Muscle of leg (tissue), 11 donors: ENCODE measurements around the gene LZTS3. TPM values are rescaled to one million over a fixed set of nuclear protein-coding genes. Genes with fewer than 3 reads are reported as not detected.

Source experiments
- DNase-seq: peaks from one replicate; pipeline ENCODE4 v3.0.0; 2013
- H3K27ac ChIP-seq: one replicate; pipeline ENCODE4 v1.5.1; 2013; ENCODE audit warnings: mild to moderate bottlenecking, low read length, control low read depth
- H3K27me3 ChIP-seq: one replicate; pipeline ENCODE4 v1.6.1; 2013; ENCODE audit warnings: low read length; ENCODE audit not compliant: control insufficient read depth, insufficient read depth
- H3K36me3 ChIP-seq: one replicate; pipeline ENCODE4 v1.6.1; 2013; ENCODE audit warnings: low read length; ENCODE audit not compliant: control insufficient read depth, insufficient read depth
- H3K4me1 ChIP-seq: one replicate; pipeline ENCODE4 v1.6.1; 2013; ENCODE audit warnings: low read length; ENCODE audit not compliant: control insufficient read depth, insufficient read depth
- H3K4me3 ChIP-seq: one replicate; pipeline ENCODE4 v1.5.1; 2013; ENCODE audit warnings: low read length, control low read depth
- H3K9me3 ChIP-seq: replicated peaks from 2 replicates; pipeline ENCODE4 v1.6.1; 2013; ENCODE audit warnings: low read depth, low read length; ENCODE audit not compliant: control insufficient read depth
- WGBS: methylation state at CpG from one replicate; pipeline ENCODE4 v1.1.5; 2013; ENCODE audit warnings: missing lambda C conversion rate; ENCODE audit not compliant: insufficient coverage; 5-methylcytosine and 5-hydroxymethylcytosine counted together
- polyA plus RNA-seq, 8 donors: library from polyadenylated mRNA; unstranded; fragments of 120-200 nt; gene quantifications; one replicate each; pipeline versions ENCODE4 v1.2.1 to v1.2.3, GENCODE V29; 2013; ENCODE audit warnings: inconsistent platforms in 1 of 8, low replicate concordance in 1 of 8; ENCODE audit not compliant: insufficient read length in 8 of 8, insufficient read depth in 1 of 8
- total RNA-seq: library from RNA; stranded (reverse); fragments of 120-200 nt; gene quantifications from one replicate; pipeline ENCODE4 v1.2.4, GENCODE V29; 2013

Gene LZTS3
- total and polyA plus RNA-seq, 9 donors = 2.2 to 4.3 (median 3.4) TPM

GRCh38 chr20:3167738-3168078 lies 5.6 kb downstream of the LZTS3 start:
- no peaks in the 10 kb centered on the region for H3K36me3 ChIP-seq
- H3K27ac ChIP-seq = no peak overlapping the region
- H3K9me3 ChIP-seq = no peaks in the 10 kb centered on the region
- H3K27me3 ChIP-seq = peaks cover 39% of the 10 kb centered on the region
- 37% methylated on average over 25 of the region's 25 CpGs for WGBS
- peaks cover 23% of the 10 kb centered on the region for H3K4me1 ChIP-seq
- DNase-seq = no peak
- H3K4me3 ChIP-seq = no peak overlapping the region

- H3K36me3 ChIP-seq = no peaks in the 10 kb centered on the region
- no peak overlapping the region for H3K27ac ChIP-seq
- H3K4me1 ChIP-seq = peaks cover 24% of the 10 kb centered on the region
- peaks cover 31% of the 10 kb centered on the region for H3K27me3 ChIP-seq
- DNase-seq = no peak
- WGBS = 87% methylated on average over 5 of the region's 16 CpGs
- no peaks in the 10 kb centered on the region for H3K9me3 ChIP-seq
- no peak overlapping the region for H3K4me3 ChIP-seq
Measured at GRCh38 chr20:3166913-3167342, 6.4 kb downstream of the LZTS3 start.

- H3K27me3 ChIP-seq = peaks cover 29% of the 10 kb centered on the region
- 91% methylated on average over 11 of the region's 13 CpGs for WGBS
- H3K4me1 ChIP-seq = peaks cover 24% of the 10 kb centered on the region
- no peaks in the 10 kb centered on the region for H3K9me3 ChIP-seq
- H3K36me3 ChIP-seq = no peaks in the 10 kb centered on the region
- no peak overlapping the region for H3K27ac ChIP-seq
- no peak for DNase-seq
- H3K4me3 ChIP-seq = no peak overlapping the region
Measured at GRCh38 chr20:3166338-3166912, 6.9 kb downstream of the LZTS3 start.

- WGBS = 38% methylated on average over 31 of the region's 45 CpGs
- H3K9me3 ChIP-seq = no peaks in the 10 kb centered on the region
- peaks cover 24% of the 10 kb centered on the region for H3K4me1 ChIP-seq
- DNase-seq = peak; percentile 89
- H3K27ac ChIP-seq = peak overlapping the region; percentile 55
- H3K4me3 ChIP-seq = no peak overlapping the region
- peaks cover 24% of the 10 kb centered on the region for H3K27me3 ChIP-seq
- H3K36me3 ChIP-seq = no peaks in the 10 kb centered on the region
Measured at GRCh38 chr20:3165473-3166337, 7.6 kb downstream of the LZTS3 start.

GRCh38 chr20:3164763-3165410 lies 8.5 kb downstream of the LZTS3 start:
- Histone ChIP-seq H3K36me3 (no peaks in the 10 kb centered on the region), H3K4me1 (peaks cover 27% of the 10 kb centered on the region), H3K9me3 (no peaks in the 10 kb centered on the region), H3K27me3 (peaks cover 24% of the 10 kb centered on the region), H3K27ac (peak overlapping the region; percentile 55), H3K4me3 (no peak overlapping the region)
- 63% methylated on average over 31 of the region's 41 CpGs for WGBS
- DNase-seq = no peak

GRCh38 chr20:3164043-3164762 lies 9.1 kb downstream of the LZTS3 start:
- 61% methylated on average over 29 of the region's 32 CpGs for WGBS
- Histone ChIP-seq H3K27ac (no peak overlapping the region), H3K36me3 (no peaks in the 10 kb centered on the region), H3K9me3 (no peaks in the 10 kb centered on the region), H3K27me3 (peaks cover 23% of the 10 kb centered on the region), H3K4me3 (no peak overlapping the region), H3K4me1 (peaks cover 28% of the 10 kb centered on the region)
- DNase-seq = no peak

- no peak overlapping the region for H3K27ac ChIP-seq
- no peaks in the 10 kb centered on the region for H3K36me3 ChIP-seq
- H3K4me1 ChIP-seq = peaks cover 33% of the 10 kb centered on the region
- H3K9me3 ChIP-seq = no peaks in the 10 kb centered on the region
- H3K4me3 ChIP-seq = no peak overlapping the region
- peaks cover 15% of the 10 kb centered on the region for H3K27me3 ChIP-seq
- 71% methylated on average over 7 of the region's 14 CpGs for WGBS
- DNase-seq = no peak
Measured at GRCh38 chr20:3163099-3164042, 10.0 kb downstream of the LZTS3 start.

- no peak overlapping the region for H3K4me3 ChIP-seq
- no peak overlapping the region for H3K27ac ChIP-seq
- H3K4me1 ChIP-seq = peaks cover 35% of the 10 kb centered on the region
- no peaks in the 10 kb centered on the region for H3K9me3 ChIP-seq
- no peaks in the 10 kb centered on the region for H3K36me3 ChIP-seq
- WGBS = 31% methylated on average over 8 of the region's 11 CpGs
- DNase-seq = no peak
- H3K27me3 ChIP-seq = peaks cover 3% of the 10 kb centered on the region
Measured at GRCh38 chr20:3162080-3162611, 11.2 kb downstream of the LZTS3 start.
